H1 (cell line): ENCODE measurements around the gene SGCG. TPM values are rescaled to one million over a fixed set of nuclear protein-coding genes. Genes with fewer than 3 reads are reported as not detected.

Source experiments
- CTCF ChIA-PET: fragments of 300-600 bp; sonication (Branson Sonifier 250); formaldehyde crosslinking; loops from one replicate; lab custom pipeline; 2021; ENCODE audit not compliant: partially characterized antibody; lab: Charles Lee
- POLR2A ChIA-PET: fragments of 300-600 bp; sonication (Branson Sonifier 250); formaldehyde crosslinking; loops from one replicate; lab custom pipeline; 2021; ENCODE audit warnings: inconsistent platforms; ENCODE audit not compliant: partially characterized antibody; lab: Charles Lee
- DNase-seq, 2 experiments: peaks; one replicate each; pipeline versions ENCODE4 v3.0.0 to v3.0.0-alpha.2; 2010 to 2022; ENCODE audit warnings: low spot score in 2 of 2, low read depth in 1 of 2, mixed read lengths in 1 of 2
- FAIRE-seq: peaks from 2 replicates; lab custom pipeline; 2011; peaks lifted over from hg19 to GRCh38; lab: Jason Lieb, UNC
- H2AFZ ChIP-seq: 2 replicates; pipeline ENCODE4 v1.8.1; 2012; ENCODE audit warnings: low read length, inconsistent platforms
- H2AK5ac ChIP-seq: 2 replicates; pipeline ENCODE4 v1.6.1; 2013; ENCODE audit warnings: low read depth, low read length
- H2BK120ac ChIP-seq: replicated peaks from 2 replicates; pipeline ENCODE3; 2013; ENCODE audit warnings: low read depth, low read length, inconsistent platforms
- H2BK12ac ChIP-seq: 2 replicates; pipeline ENCODE4 v1.6.1; 2013; ENCODE audit warnings: low read depth, low read length
- H2BK15ac ChIP-seq: 2 replicates; pipeline ENCODE4 v1.6.1; 2013; ENCODE audit warnings: low read length
- H2BK20ac ChIP-seq: 2 replicates; pipeline ENCODE4 v1.6.1; 2013; ENCODE audit warnings: low read length
- H2BK5ac ChIP-seq: 2 replicates; pipeline ENCODE4 v1.6.1; 2013; ENCODE audit warnings: low read depth, low read length
- H3K14ac ChIP-seq: 2 replicates; pipeline ENCODE4 v1.6.1; 2013; ENCODE audit warnings: inconsistent platforms; ENCODE audit not compliant: insufficient read length
- H3K18ac ChIP-seq: 2 replicates; pipeline ENCODE4 v1.6.1; 2013; ENCODE audit warnings: low read length; ENCODE audit errors: extremely low read depth
- H3K23ac ChIP-seq: 2 replicates; pipeline ENCODE4 v1.6.1; 2013; ENCODE audit warnings: inconsistent platforms; ENCODE audit not compliant: insufficient read length
- H3K23me2 ChIP-seq: 2 replicates; pipeline ENCODE4 v1.6.1; 2013; ENCODE audit warnings: low read depth, low read length
- H3K27ac ChIP-seq: 2 replicates; pipeline ENCODE4 v1.6.1; 2011; ENCODE audit warnings: low read depth, low read length, inconsistent platforms
- H3K27me3 ChIP-seq, 4 experiments: replicated peaks in 1 of 4; 1 replicate in 1 of 4; 2 replicates in 3 of 4; pipeline versions ENCODE4 v1.6.1 to v1.8.1; 2011 to 2013; ENCODE audit warnings: low read length in 3 of 4, mild to moderate bottlenecking in 3 of 4, inconsistent platforms in 2 of 4, mixed read lengths in 2 of 4, moderate library complexity in 1 of 4; ENCODE audit not compliant: control insufficient read depth in 3 of 4, insufficient read depth in 3 of 4; ENCODE audit errors: extremely low read depth in 1 of 4
- H3K36me3 ChIP-seq, 4 experiments: 2 replicates each; pipeline versions ENCODE4 v1.6.1 to v1.8.1; 2011 to 2013; ENCODE audit warnings: mild to moderate bottlenecking in 4 of 4, low read length in 3 of 4, moderate library complexity in 2 of 4, control low read depth in 1 of 4, inconsistent platforms in 1 of 4; ENCODE audit not compliant: insufficient read depth in 4 of 4, control insufficient read depth in 2 of 4
- H3K4ac ChIP-seq: replicated peaks from 2 replicates; pipeline ENCODE3; 2013; ENCODE audit warnings: low read length, low read depth, mixed read lengths, inconsistent platforms; ENCODE audit not compliant: insufficient read length
- H3K4me1 ChIP-seq, 4 experiments: replicated peaks in 1 of 4; 1 replicate in 1 of 4; 2 replicates in 3 of 4; pipeline versions ENCODE4 v1.6.1 to v1.8.1; 2011 to 2013; ENCODE audit warnings: low read length in 3 of 4, inconsistent platforms in 2 of 4, mixed read lengths in 1 of 4; ENCODE audit not compliant: insufficient read depth in 4 of 4, control insufficient read depth in 3 of 4
- H3K4me2 ChIP-seq, 2 experiments: 2 replicates each; pipeline versions ENCODE4 v1.6.1 to v1.8.1; 2011 to 2013; ENCODE audit warnings: low read depth in 2 of 2, low read length in 2 of 2, control low read depth in 1 of 2, inconsistent platforms in 1 of 2, mild to moderate bottlenecking in 1 of 2; ENCODE audit not compliant: insufficient read depth in 1 of 2
- H3K4me3 ChIP-seq, 4 experiments: fragments of 200-600, 300-600 bp in 1 of 4; sonication (generic), shearing (Covaris generic), sonication (Bioruptor Twin) in 1 of 4; 2 replicates each; pipeline versions ENCODE4 v1.5.1 to v1.8.1; 2011 to 2016; ENCODE audit warnings: low read length in 4 of 4, low read depth in 3 of 4, control low read depth in 2 of 4, inconsistent platforms in 2 of 4, mild to moderate bottlenecking in 2 of 4, mixed read lengths in 1 of 4, moderate library complexity in 1 of 4; ENCODE audit not compliant: insufficient read depth in 2 of 4; ENCODE audit errors: extremely low read depth in 1 of 4
- H3K56ac ChIP-seq: replicated peaks from 2 replicates; pipeline ENCODE3; 2013; ENCODE audit warnings: low read depth, mild to moderate bottlenecking, mixed read lengths, low read length, inconsistent platforms; ENCODE audit not compliant: insufficient read length
- H3K79me1 ChIP-seq: 2 replicates; pipeline ENCODE4 v1.6.1; 2013; ENCODE audit warnings: low read depth, low read length, control low read depth
- H3K79me2 ChIP-seq, 2 experiments: 2 replicates each; pipeline versions ENCODE4 v1.6.1 to v1.8.1; 2012 to 2013; ENCODE audit warnings: low read length in 2 of 2, mild to moderate bottlenecking in 2 of 2, inconsistent platforms in 1 of 2; ENCODE audit not compliant: insufficient read depth in 2 of 2, control insufficient read depth in 1 of 2
- H3K9ac ChIP-seq, 4 experiments: replicated peaks in 1 of 4; 1 replicate in 1 of 4; 2 replicates in 3 of 4; pipeline versions ENCODE4 v1.6.1 to v1.8.1; 2011 to 2013; ENCODE audit warnings: low read depth in 3 of 4, low read length in 3 of 4, control low read depth in 2 of 4, mild to moderate bottlenecking in 2 of 4, moderate library complexity in 2 of 4, inconsistent platforms in 1 of 4; ENCODE audit errors: extremely low read depth in 1 of 4
- H3K9me3 ChIP-seq, 2 experiments: 2 replicates each; pipeline versions ENCODE4 v1.6.1 to v1.8.1; 2012 to 2013; ENCODE audit warnings: mild to moderate bottlenecking in 2 of 2, moderate library complexity in 2 of 2, control low read depth in 1 of 2, inconsistent platforms in 1 of 2, low read depth in 1 of 2, low read length in 1 of 2, mixed read lengths in 1 of 2; ENCODE audit not compliant: insufficient read depth in 2 of 2
- H4K20me1 ChIP-seq, 2 experiments: replicated peaks in 1 of 2; 2 replicates each; pipeline versions ENCODE3 to v1.8.1; 2011 to 2013; ENCODE audit warnings: inconsistent platforms in 2 of 2, low read length in 2 of 2, mild to moderate bottlenecking in 1 of 2; ENCODE audit not compliant: insufficient read depth in 2 of 2, control insufficient read depth in 1 of 2
- H4K5ac ChIP-seq: 2 replicates; pipeline ENCODE4 v1.6.1; 2013; ENCODE audit warnings: low read length, low read depth, mixed read lengths, inconsistent platforms; ENCODE audit not compliant: insufficient read length
- H4K8ac ChIP-seq: 2 replicates; pipeline ENCODE4 v1.8.0; 2013; ENCODE audit warnings: mild to moderate bottlenecking, moderate library complexity, low read length, inconsistent platforms; ENCODE audit not compliant: insufficient read depth; ENCODE audit errors: extremely low read depth
- H4K91ac ChIP-seq: replicated peaks from 2 replicates; pipeline ENCODE3; 2013; ENCODE audit warnings: low read length, mixed read lengths, inconsistent platforms; ENCODE audit not compliant: insufficient read length
- CHD1 ChIP-seq: IDR thresholded peaks from 2 replicates; pipeline ENCODE4 v1.6.1; 2012; ENCODE audit warnings: low read depth, low read length, improper control_type of control experiment
- GTF2F1 ChIP-seq: IDR thresholded peaks from 2 replicates; pipeline ENCODE4 v1.6.1; 2012; ENCODE audit warnings: low read depth, low read length, improper control_type of control experiment, borderline replicate concordance
- JUND ChIP-seq: IDR thresholded peaks from 2 replicates; pipeline ENCODE4 v1.6.1; 2011; ENCODE audit warnings: mild to moderate bottlenecking, improper control_type of control experiment, low read length
- KDM1A ChIP-seq: fragments of 200-600, 300-600 bp; sonication (generic); IDR thresholded peaks from 2 replicates; pipeline ENCODE4 v1.7.1; 2016; ENCODE audit warnings: mild to moderate bottlenecking, low read length, borderline replicate concordance
- MAFK ChIP-seq: IDR thresholded peaks from 2 replicates; pipeline ENCODE4 v1.6.1; 2012; ENCODE audit warnings: low read depth, mild to moderate bottlenecking, improper control_type of control experiment, low read length
- SP1 ChIP-seq: IDR thresholded peaks from 2 replicates; pipeline ENCODE4 v1.6.1; 2011; ENCODE audit warnings: low read depth, low read length
- TBP ChIP-seq: IDR thresholded peaks from 2 replicates; pipeline ENCODE4 v1.6.1; 2011; ENCODE audit warnings: low read depth, low read length, improper control_type of control experiment
- WGBS, 2 experiments: shearing (Covaris generic) in 1 of 2; methylation state at CpG; one replicate each; pipeline versions ENCODE4 v1.1.6 to v1.1.7; 2013 to 2015; ENCODE audit warnings: low lambda C conversion rate in 2 of 2, mixed read lengths in 2 of 2, inconsistent platforms in 1 of 2, low coverage in 1 of 2, missing lambda C conversion rate in 1 of 2; ENCODE audit not compliant: insufficient replicate concordance in 2 of 2, insufficient coverage in 1 of 2, insufficient read length in 1 of 2; ENCODE audit errors: extremely low coverage in 1 of 2, missing lambda C conversion rate in 1 of 2; 5-methylcytosine and 5-hydroxymethylcytosine counted together
- polyA plus RNA-seq, 7 experiments: library from polyadenylated mRNA; depleted of rRNA in 3 of 7; stranded (reverse) in 5 of 7; unstranded in 2 of 7; fragments of >200 nt in 5 of 7; fragments of 200-250 nt in 2 of 7; gene quantifications; 1 replicate in 5 of 7; 2 replicates in 1 of 7; 4 replicates in 1 of 7; pipeline versions ENCODE4 v1.2.1 to v1.2.3, GENCODE V29; 2011 to 2013; ENCODE audit warnings: missing spikeins in 2 of 7, mixed read lengths in 2 of 7
- total RNA-seq: library from RNA; stranded (reverse); fragmentation: NEBNext Ultra II Directional; extraction: Animal tissue kit (Norgen Biotek cat#: 25700); gene quantifications from 2 replicates; pipeline ENCODE4 v1.2.1, GENCODE V29; 2021
- TF ChIP-seq, protein P1 (sequence below): IDR thresholded peaks from 2 replicates; pipeline ENCODE4 v1.6.1; 2012; ENCODE audit warnings: low read length, inconsistent platforms
- TF ChIP-seq, protein P2 (sequence below): IDR thresholded peaks from 2 replicates; pipeline ENCODE4 v1.6.1; 2011; ENCODE audit warnings: low read length, improper control_type of control experiment
- TF ChIP-seq, protein P3 (sequence below): IDR thresholded peaks from 2 replicates; pipeline ENCODE4 v1.6.1; 2012; ENCODE audit warnings: inconsistent platforms
- TF ChIP-seq, protein P4 (sequence below): IDR thresholded peaks from 2 replicates; pipeline ENCODE4 v1.6.1; 2011; ENCODE audit warnings: low read depth, mild to moderate bottlenecking, low read length; ENCODE audit not compliant: insufficient read depth

Gene SGCG
- total and polyA plus RNA-seq, 2 of the 8 experiments (the other 6 are each of a cell fraction or from before 2014, with no cell fraction given), result 0.05 TPM; not detected in 1

DNA sequence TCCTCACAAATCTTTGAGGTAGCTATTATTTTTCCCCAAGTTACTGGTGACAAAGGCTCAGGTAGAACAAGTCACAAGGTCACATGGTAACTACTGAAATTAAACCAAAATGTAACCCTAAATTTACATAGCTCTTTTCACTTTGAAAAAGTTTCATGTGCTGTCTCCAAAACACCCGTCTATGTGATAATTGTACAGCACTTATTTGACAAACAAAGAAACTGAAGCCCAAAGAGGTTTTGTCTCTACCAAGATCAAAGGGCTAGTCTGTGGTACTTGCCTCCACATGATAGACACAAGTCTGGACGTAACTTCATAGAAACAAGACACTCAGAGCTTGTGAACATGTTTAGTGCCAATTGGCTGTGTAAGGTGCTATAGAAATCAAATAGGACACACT is 144.4 kb downstream of the SGCG start:
- POLR2A ChIA-PET, result no interaction called here
- FAIRE-seq, result no peak
- TF ChIP-seq JUND, result no peak
- no peak for TF ChIP-seq CHD1
- TF ChIP-seq TBP, result no peak
- TF ChIP-seq, protein P1, sequence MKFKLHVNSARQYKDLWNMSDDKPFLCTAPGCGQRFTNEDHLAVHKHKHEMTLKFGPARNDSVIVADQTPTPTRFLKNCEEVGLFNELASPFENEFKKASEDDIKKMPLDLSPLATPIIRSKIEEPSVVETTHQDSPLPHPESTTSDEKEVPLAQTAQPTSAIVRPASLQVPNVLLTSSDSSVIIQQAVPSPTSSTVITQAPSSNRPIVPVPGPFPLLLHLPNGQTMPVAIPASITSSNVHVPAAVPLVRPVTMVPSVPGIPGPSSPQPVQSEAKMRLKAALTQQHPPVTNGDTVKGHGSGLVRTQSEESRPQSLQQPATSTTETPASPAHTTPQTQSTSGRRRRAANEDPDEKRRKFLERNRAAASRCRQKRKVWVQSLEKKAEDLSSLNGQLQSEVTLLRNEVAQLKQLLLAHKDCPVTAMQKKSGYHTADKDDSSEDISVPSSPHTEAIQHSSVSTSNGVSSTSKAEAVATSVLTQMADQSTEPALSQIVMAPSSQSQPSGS, result no peak
- no peak for TF ChIP-seq GTF2F1
- TF ChIP-seq, protein P2, sequence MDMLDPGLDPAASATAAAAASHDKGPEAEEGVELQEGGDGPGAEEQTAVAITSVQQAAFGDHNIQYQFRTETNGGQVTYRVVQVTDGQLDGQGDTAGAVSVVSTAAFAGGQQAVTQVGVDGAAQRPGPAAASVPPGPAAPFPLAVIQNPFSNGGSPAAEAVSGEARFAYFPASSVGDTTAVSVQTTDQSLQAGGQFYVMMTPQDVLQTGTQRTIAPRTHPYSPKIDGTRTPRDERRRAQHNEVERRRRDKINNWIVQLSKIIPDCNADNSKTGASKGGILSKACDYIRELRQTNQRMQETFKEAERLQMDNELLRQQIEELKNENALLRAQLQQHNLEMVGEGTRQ, result no peak
- no peak for TF ChIP-seq MAFK
- no peak for TF ChIP-seq KDM1A
- TF ChIP-seq, protein P3, sequence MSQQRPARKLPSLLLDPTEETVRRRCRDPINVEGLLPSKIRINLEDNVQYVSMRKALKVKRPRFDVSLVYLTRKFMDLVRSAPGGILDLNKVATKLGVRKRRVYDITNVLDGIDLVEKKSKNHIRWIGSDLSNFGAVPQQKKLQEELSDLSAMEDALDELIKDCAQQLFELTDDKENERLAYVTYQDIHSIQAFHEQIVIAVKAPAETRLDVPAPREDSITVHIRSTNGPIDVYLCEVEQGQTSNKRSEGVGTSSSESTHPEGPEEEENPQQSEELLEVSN, result no peak
- TF ChIP-seq, protein P4, sequence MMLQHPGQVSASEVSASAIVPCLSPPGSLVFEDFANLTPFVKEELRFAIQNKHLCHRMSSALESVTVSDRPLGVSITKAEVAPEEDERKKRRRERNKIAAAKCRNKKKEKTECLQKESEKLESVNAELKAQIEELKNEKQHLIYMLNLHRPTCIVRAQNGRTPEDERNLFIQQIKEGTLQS, result no peak
- no peak for TF ChIP-seq SP1

More for the DNA sequence above, 144.4 kb downstream of the SGCG start:
- no peak overlapping the region for H4K5ac ChIP-seq
- no peak overlapping the region for H3K23ac ChIP-seq
- H4K20me1 ChIP-seq, result no peaks in the 10 kb centered on the region
- H3K79me1 ChIP-seq, result no peaks in the 10 kb centered on the region
- H2BK15ac ChIP-seq, result no peak overlapping the region
- no peak overlapping the region for H3K27ac ChIP-seq
- H3K9me3 ChIP-seq, result no peaks in the 10 kb centered on the region
- H4K8ac ChIP-seq, result no peak overlapping the region
- H3K18ac ChIP-seq, result no peak overlapping the region
- H2BK12ac ChIP-seq, result no peak overlapping the region
- no peak overlapping the region for H3K4ac ChIP-seq
- no peak overlapping the region for H3K9ac ChIP-seq
- H2AK5ac ChIP-seq, result no peak overlapping the region
- no peak overlapping the region for H3K14ac ChIP-seq
- CTCF ChIA-PET, result no interaction called here
- no peak overlapping the region for H2BK120ac ChIP-seq
- H3K56ac ChIP-seq, result no peak overlapping the region
- H3K79me2 ChIP-seq, result no peaks in the 10 kb centered on the region
- H2BK20ac ChIP-seq, result no peak overlapping the region
- no peak overlapping the region for H2AFZ ChIP-seq
- H3K23me2 ChIP-seq, result no peaks in the 10 kb centered on the region
- no peak overlapping the region for H2BK5ac ChIP-seq
- 0 out of 8 replicates have a peak, but pooled peaks cover 0 to 2% (median 0%) of the 10 kb centered on the region in 4 experiments for H3K36me3 ChIP-seq
- H4K91ac ChIP-seq, result no peak overlapping the region
- 87% methylated on average over 2 of the region's 2 CpGs; no CpG with 5 or more reads in 1 of the 2 experiments for WGBS, 2 experiments
- H3K4me2 ChIP-seq, result no peak overlapping the region
- peaks cover 0 to 5% (median 2%) of the 10 kb centered on the region in 4 experiments; a peak in 2 of 7 replicates for H3K4me1 ChIP-seq
- DNase-seq, result no peak
- H3K27me3 ChIP-seq, result no peaks in the 10 kb centered on the region
- H3K4me3 ChIP-seq, result no peak overlapping the region
